Bronchial epithelial cell (primary cell): Measurements from ENCODE around the gene AVL9. TPM values are rescaled to one million over a fixed set of nuclear protein-coding genes. Genes with fewer than 3 reads are reported as not detected.
"Not testable (repeated sequence)": the region's sequence is repeated elsewhere in the genome, so short reads cannot be mapped to it uniquely, and the experiment has no call there.

Experiments
- DNase-seq: peaks from one replicate; pipeline ENCODE4 v3.0.0-alpha.2; 2010; ENCODE audit warnings: low read depth
- FAIRE-seq: peaks from 2 replicates; lab custom pipeline; 2011; peaks lifted over from hg19 to GRCh38; lab: Jason Lieb, UNC
- H3K27me3 ChIP-seq: 2 replicates; pipeline ENCODE4 v1.5.1; 2011; ENCODE audit warnings: low read length; ENCODE audit not compliant: control insufficient read depth, insufficient read depth
- H3K36me3 ChIP-seq: 2 replicates; pipeline ENCODE4 v1.5.1; 2011; ENCODE audit warnings: low read length; ENCODE audit not compliant: control insufficient read depth, insufficient read depth
- H3K4me3 ChIP-seq: 2 replicates; pipeline ENCODE4 v1.5.1; 2011; ENCODE audit warnings: mild to moderate bottlenecking, low read depth, low read length, control low read depth
- total RNA-seq: library from RNA; depleted of rRNA; stranded (reverse); fragments of >200 nt; gene quantifications from 2 replicates; pipeline ENCODE4 v1.2.1, GENCODE V29; 2014
- TF ChIP-seq, protein P1 (sequence below): IDR thresholded peaks from 2 replicates; pipeline ENCODE4 v1.5.1; 2011; ENCODE audit warnings: mild to moderate bottlenecking, moderate library complexity, low read length, control low read depth, inconsistent platforms; ENCODE audit not compliant: insufficient read depth, severe bottlenecking

AVL9 gene
- total RNA-seq, 1 donor from 2014 or later = 34.0 TPM

DNA sequence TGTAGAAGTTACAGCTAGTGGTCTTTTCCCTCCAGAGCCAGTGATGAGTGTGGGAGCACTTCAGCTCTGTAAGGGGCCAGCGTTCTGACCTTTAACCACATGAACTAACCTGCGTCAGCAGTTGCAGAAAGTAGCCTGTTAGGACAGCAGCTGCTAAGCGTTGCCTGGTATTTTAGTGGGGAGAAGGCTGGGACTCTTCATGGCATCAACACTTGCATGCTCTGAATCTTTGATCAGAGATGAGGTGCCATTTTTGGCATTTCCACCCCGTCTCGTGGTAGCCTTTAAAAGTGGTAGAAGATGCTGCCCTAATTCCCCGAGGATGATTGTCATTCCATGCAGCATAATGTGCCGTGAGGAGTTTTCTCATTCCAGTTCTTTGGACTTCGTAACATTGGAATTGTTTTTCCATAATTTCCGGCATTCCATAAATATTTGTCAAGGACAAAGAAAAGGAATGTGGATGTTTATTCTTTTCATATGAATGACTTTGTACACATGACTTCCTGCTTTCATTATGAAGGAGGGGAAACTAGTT, 92.2 kb downstream of the AVL9 start:
- Histone ChIP-seq H3K36me3 (peaks cover 3% of the 10 kb centered on the region), H3K4me3 (no peak overlapping the region), H3K27me3 (no peaks in the 10 kb centered on the region)
- FAIRE-seq = no peak
- TF ChIP-seq, protein P1, sequence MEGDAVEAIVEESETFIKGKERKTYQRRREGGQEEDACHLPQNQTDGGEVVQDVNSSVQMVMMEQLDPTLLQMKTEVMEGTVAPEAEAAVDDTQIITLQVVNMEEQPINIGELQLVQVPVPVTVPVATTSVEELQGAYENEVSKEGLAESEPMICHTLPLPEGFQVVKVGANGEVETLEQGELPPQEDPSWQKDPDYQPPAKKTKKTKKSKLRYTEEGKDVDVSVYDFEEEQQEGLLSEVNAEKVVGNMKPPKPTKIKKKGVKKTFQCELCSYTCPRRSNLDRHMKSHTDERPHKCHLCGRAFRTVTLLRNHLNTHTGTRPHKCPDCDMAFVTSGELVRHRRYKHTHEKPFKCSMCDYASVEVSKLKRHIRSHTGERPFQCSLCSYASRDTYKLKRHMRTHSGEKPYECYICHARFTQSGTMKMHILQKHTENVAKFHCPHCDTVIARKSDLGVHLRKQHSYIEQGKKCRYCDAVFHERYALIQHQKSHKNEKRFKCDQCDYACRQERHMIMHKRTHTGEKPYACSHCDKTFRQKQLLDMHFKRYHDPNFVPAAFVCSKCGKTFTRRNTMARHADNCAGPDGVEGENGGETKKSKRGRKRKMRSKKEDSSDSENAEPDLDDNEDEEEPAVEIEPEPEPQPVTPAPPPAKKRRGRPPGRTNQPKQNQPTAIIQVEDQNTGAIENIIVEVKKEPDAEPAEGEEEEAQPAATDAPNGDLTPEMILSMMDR = no peak
- peak; percentile 29 for DNase-seq

DNA sequence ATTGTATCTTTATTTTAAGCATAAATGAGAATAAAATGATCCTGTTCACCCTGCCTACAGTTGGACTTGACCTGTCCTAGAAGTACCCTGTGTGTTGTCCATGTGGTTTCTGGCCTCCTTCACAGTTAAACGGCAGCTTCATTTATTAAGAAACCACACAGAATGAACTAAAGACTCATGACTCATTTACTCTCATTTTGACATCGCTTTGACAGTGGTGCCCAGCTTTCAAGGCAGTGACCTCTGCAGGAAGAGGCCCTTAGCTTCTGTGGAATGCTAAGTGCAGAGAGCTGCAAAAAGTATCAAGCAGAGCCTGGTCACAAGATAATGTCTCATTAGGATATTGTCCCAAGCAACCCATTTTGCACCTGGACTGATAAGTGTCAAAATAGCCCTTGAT, 93.4 kb downstream of the AVL9 start:
- TF ChIP-seq, protein P1 = no peak
- Histone ChIP-seq H3K4me3 (no peak overlapping the region), H3K36me3 (peaks cover 3% of the 10 kb centered on the region), H3K27me3 (no peaks in the 10 kb centered on the region)
- DNase-seq = peak; percentile 59
- FAIRE-seq = no peak

DNA sequence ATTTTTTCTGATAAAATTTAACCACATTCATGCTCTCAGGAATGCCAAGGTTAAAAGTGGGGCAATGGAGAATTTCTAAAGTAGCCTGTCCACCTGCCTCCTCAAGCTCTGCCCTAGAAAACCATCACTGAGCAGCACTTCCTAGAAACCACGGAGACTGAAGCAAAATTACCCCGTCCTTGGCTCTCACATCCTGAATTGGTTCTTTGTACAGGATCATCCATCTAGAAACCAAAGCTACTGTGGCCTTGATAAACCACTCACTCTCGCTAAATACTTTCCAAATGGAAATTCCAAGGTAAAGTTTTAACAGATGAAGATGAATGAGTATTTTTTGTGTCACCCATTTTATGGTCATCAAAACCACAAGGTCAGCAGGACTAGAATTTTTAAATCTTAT, 96.6 kb downstream of the AVL9 start:
- FAIRE-seq = no peak
- TF ChIP-seq, protein P1 = no peak
- H3K36me3 ChIP-seq = no peaks in the 10 kb centered on the region

DNA sequence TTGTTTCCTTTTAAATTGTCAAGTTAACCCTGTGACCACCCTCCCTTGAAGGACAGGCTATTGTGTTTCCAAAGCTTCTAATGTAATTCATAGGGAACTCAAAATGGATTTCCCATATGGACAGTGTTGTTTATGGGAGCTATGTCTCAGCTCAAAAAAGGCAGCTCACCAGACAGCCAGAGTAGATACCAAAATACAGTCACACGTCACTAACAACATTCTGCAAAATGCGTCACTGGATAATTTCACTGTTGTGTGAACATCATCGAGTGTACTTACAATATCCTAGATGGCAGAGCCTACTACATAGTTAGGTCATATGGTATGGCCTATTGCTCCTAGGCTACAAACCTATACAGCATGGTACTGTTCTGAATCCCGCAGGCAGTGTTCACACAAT, 97.4 kb downstream of the AVL9 start:
- TF ChIP-seq, protein P1 = no peak
- no peak overlapping the region for H3K4me3 ChIP-seq
- H3K27me3 ChIP-seq = no peaks in the 10 kb centered on the region
- no peaks in the 10 kb centered on the region for H3K36me3 ChIP-seq
- DNase-seq (no peak), FAIRE-seq (no peak)

More for the DNA sequence above, 96.6 kb downstream of the AVL9 start:
- no peaks in the 10 kb centered on the region for H3K27me3 ChIP-seq
- DNase-seq = no peak
- H3K4me3 ChIP-seq = no peak overlapping the region

DNA sequence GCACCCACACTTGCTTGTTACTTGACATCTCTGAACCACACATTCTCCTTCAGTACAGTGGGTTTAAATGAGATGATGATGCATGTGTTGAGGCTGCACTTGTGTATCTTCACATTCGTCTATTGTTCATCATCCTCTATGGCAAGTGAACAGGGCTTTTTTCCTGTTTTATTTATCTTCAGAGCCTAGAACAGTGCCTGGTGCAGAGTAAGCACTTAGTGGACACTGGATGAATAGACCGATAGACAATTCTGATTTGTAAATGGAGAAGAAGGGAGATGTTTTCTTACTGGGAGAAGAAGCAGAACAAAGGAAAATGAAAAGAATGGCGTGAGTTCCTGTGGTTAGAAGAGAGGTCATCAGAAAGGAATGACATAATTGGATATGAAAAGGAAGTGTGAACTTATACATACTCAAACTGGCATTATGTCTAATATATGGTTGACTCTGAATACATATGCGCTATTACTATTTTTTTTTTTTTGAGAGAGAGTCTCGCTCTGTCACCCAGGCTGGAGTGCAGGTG, 99.7 kb downstream of the AVL9 start:
- Histone ChIP-seq H3K27me3 (no peaks in the 10 kb centered on the region), H3K4me3 (no peak overlapping the region), H3K36me3 (no peaks in the 10 kb centered on the region)
- FAIRE-seq (no peak), DNase-seq (no peak)
- TF ChIP-seq, protein P1 = no peak

DNA sequence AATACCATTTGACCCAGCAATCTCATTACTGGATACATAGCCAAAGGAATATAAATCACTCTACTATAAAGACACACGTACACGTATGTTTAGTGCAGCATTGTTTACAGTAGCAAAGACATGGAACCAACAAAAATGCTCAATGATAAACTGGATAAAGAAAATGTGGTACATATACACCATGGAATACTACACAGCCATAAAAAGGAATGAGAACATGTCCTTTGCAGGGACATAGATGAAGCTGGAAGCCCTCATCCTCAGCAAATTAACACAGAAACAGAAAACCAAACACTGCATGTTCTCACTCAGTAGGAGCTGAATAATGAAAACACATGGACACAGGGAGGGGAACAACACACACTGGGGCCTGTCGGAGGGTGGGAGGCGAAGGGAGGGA, 105.9 kb downstream of the AVL9 start:
- not testable (repeated sequence) for H3K4me3 ChIP-seq, H3K36me3 ChIP-seq, DNase-seq, H3K27me3 ChIP-seq, FAIRE-seq
